SW480 (cell line): ENCODE results near the gene PSMD5.
A peak's percentile ranks its signal among the peaks of the same experiment; 100 is the strongest.

ENCODE experiments used
- DNase-seq: peaks from one replicate; pipeline ENCODE4 v3.0.0-alpha.2; 2016; ENCODE audit warnings: low spot score

Gene PSMD5

GRCh38 chr9:120842685-120843485 is at the start of gene PSMD5:
PSMD5 (minus strand) TSS chr9:120842922; CDS start chr9:120842909, 13 bp downstream.
- peak; percentile 99 for DNase-seq

- peak; percentile 33 for DNase-seq
Measured at GRCh38 chr9:120891884-120892747, 49.4 kb upstream of the PSMD5 start.

DNA sequence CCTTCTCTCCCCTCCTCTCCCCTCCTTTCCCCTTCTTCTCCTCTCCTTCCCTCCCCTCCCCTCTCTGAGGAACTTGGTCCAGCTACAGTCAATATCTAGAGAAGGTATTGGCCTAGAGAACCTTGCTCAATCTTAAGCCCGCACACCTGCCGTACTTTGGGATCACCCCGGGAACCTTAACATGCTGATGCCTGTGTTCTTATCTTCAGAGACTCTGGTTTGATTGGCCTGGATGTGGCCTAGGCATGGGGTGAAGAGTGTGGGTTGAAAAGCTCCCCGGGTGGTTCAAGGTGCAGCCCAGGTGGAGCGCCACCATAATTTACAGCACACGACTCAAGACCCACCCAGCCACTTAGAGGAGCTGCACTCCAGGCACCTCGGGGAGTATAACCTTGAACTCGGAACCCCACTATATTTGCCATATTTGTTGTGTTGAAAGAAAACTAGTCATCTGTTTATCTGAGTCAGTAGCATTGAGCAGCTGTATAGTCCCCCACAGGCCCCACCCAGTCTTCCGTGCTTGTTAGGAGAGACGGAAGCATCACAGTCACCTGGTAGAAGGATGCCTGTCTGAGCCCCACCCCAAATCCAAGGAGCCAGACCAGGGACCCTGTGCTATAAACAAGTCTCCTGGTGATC is 48.6 kb upstream of the PSMD5 start:
- DNase-seq: peak; percentile 49

DNA sequence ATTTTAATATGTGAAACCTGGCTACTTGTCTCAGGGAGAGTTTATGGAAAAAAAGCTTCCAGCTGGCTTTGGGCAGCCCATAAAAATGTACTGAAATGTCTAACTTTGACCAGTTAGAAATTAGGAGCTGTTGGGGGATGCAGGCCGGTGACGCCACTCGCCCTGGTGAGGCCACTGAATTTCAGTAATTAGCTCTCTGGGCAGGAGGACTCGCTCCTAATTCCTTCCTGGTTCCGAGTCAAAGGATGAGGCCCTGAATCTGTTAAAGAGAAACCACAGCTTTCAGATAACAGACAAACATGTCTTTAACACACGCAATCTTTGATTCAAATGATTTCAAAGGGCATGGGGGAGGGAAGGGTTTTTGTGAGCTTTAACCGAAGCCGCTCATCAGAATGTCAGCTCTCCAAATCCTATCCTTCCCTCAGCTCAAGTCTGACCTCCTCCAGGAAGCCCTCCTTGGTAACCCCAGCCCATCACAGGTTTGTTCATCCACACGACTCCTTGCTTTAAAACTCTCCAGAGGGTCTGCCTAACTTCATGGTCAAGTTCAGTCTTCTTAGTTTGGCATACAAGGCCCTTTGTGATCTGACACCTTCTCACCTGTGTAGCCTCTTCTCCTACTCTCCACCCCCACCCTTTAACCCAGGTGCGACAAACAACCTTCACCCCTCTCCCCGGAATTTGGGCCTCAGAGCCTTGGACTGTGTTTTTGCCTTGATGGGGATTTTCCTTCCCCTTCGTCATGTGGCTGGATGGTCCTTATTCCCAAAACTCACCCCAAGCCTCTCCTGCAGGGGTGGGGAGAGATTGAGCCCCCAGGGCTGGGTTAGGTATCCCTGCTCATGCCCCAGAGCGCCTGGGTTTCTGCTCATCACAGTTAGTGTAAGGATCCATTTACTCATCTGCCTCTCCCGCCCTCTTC is 47.9 kb upstream of the PSMD5 start:
- peak; percentile 67 for DNase-seq

DNA sequence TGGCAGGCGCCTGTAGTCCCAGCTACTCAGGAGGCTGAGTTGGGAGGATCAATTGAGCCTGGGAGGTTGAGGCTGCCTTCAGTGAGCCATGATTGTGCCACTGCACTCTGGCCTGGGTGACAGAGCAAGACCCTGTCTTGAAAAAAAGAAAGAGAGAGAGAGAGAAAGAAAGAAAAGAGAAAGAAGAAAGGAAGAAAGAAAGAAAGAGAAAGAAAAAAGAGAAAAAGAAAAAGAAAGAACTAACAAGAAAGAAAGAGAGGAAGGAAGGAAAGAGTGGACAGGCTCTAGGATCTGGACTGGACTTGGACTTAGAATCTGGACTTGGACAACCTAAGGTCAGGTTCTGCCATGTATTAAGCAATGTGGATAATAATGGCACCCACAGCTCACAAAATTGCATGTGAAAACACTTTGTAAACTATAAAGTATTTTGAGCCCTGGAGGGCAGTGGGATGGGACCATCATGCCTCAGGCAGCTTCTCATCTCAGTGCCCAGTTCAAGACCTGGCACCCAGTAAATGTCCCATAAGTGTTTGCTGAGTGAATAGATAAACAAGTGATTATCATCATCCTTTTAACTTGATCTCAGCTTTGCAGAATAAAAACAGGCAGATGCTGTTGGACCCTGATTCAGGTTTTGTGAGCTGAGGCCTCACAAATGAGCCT is 47.0 kb upstream of the PSMD5 start:
- DNase-seq: no peak

DNA sequence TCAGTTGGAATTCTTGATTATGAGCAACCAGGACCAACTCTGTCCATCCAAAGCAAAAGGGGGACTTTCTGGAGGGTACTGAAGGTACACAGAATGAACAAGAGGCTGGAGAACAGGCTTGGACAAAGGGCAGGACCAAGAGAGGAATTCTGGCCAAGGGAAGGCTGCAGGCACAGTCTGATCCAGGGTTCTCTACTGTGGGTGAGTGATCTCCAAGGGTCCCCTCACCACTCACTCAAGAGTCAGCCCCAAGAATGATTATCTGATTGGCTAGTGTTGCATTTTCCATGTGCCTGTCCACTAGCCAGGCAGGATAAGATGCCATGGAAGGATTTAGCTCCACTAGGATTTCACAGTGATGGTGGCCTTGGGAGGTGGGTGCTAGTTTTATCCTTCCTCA is 45.9 kb upstream of the PSMD5 start:
- no peak for DNase-seq

- DNase-seq: no peak
Measured at GRCh38 chr9:120886490-120886967, 43.8 kb upstream of the PSMD5 start.

DNA sequence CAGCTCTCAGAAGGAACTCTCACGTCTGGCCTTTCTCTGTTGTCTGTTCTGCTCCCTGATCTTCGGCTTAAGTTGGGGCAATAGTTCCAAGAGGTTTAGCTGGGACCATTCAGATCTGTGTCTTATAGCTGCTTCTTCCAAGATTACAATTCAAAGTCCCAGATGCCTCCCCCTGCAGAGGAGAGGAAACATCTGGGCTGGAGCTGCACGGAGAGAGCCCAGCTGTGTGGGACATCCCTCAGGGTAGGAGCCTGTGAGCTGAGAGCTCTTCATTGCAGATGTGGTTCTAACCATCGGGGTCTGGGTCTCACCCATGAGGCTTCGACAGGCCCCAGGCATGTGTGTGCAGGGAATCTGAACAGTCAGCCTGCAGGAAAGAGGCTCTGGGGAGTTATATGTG is 43.2 kb upstream of the PSMD5 start:
- DNase-seq: no peak

- DNase-seq: no peak
Measured at GRCh38 chr9:120885457-120885856, 42.7 kb upstream of the PSMD5 start.

GRCh38 chr9:120883608-120883996 is 40.9 kb upstream of the PSMD5 start:
- no peak for DNase-seq

GRCh38 chr9:120882935-120883607 is 40.3 kb upstream of the PSMD5 start:
- DNase-seq: peak; percentile 97

DNA sequence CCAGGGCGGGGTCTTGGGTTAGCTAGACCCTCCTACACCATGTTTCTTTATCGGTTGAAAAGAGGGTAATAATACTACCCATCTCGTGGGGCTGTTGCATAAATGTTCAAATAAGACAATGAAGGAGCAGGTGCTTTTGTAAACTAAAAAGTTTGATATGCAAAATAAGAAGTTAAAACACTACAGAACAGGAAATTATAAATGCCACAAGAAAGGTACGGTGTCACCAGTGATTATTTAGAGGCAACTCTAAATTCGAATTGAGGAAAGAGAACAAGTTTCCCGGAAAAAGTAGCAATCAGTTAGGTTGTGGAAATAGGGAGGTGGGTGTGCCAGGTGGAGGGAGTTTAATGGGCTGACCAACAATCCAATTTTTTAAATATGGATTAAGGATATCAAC is 36.7 kb upstream of the PSMD5 start:
- no peak for DNase-seq

DNA sequence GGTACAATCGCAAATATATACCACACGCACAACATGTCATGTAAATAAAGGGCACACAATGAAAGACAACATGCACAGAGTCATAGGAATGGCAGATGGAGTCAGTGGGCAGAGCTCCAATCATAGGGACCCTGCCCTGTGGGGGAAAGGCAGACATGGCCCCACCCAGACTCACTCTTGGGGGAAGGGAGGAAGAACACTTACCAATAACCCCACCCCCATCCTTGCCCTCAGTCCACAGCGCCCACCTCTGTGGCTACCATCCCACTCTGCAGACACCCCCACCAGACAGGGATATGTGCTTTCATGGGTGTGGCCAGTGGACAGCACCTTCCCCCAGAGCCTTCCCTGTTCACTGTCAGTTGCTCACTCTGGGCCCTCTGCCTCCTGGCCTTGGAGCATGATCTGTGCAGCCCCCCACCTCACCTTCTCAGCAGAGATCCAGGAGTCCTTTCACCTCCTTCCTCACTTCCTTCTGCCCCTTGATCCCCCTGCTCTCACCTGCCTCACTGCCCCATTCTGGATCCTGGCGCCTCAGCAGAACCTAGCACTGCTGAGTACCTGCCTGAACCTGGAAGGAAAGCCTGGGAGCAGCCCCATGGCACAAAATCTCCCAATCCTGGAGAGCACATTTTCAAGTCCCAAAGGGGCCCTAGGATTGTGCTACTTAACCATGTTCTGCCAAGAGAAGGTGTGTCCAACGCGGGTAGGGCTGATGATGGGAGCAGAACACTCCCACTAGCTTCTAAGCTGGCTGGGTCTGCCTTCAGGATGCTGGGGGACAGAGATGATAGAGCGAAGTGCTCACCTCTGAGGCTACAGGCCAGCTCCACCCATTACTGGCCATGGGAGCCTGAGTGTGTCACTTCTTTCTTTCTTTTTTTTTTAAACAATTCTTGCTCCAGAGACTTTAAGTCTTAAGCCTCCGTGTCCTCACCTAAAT is 35.7 kb upstream of the PSMD5 start:
- peak; percentile 36 for DNase-seq

DNA sequence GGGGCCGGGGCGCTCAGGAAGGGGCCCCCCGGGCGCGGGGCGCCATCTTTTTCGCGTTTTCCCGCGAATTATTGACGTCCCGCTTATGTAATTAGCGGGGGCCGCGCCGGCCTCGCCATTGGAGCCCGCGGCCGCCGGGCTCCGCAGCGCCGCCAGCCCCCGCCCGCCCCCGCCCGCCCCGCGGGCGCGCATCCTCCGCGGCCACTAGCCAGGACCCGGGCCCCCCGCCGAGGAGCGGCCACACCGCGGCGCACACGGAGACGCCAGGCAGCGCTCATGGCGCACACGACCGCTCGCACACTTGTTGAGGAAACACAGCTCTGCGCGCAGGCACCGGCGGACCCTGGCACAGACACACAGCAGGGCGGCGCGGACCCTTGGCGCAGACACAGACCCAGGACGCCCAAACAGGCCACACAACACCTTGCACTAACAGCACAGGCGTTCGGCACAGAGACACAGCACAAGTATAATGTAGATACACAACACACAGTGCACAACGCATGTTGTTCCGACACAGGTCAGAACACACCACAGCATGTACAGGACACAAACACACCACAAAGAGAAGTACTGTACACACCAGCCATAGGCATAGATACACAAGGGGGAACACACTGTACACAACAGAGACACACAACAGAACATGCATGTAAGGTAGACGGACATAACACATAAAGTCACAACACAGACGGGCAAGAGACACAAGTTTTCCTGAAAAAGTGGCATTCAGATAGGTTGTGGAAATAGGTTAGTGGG is 34.7 kb upstream of the PSMD5 start:
- peak; percentile 70 for DNase-seq

DNA sequence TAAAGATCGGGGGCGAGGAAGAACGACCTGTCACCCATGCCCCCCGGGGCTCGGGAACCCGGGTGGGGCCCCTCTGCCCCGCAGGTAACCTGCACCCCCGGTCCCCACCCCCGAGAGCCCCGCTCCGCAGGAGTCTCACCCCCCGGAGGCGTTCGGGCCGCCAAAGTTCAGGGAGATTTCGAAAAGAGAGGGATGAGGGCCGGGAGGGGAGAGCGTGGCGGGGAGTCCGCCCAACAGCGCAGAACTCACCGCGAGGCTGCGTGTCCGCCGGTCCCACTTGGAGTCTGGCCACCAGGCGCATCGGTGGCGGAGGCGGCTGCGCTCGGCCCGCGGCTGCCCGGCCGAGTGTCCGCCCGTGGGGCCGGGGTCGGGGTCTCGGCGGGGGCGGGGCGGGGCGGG is 34.1 kb upstream of the PSMD5 start, which contains the start of gene PHF19:
TSS of gene PHF19 (minus strand) at position 347 of the 399 bp plus-strand sequence. CDS start 2,447 bp downstream, outside the sequence.
- DNase-seq: peak; percentile 70

GRCh38 chr9:120875954-120876841 is 33.5 kb upstream of the PSMD5 start:
- DNase-seq: peak; percentile 95

GRCh38 chr9:120875643-120875953 is 32.9 kb upstream of the PSMD5 start:
- no peak for DNase-seq
